Nephron progenitor cell (in vitro differentiated cells): Measurements from ENCODE around the gene SS18L1.

Source experiments
- DNase-seq: peaks from one replicate; pipeline ENCODE4 v3.0.0; 2021
- H3K27ac Mint-ChIP-seq: 2 replicates; pipeline ENCODE4 v1.8.0; 2021; ENCODE audit warnings: mild to moderate bottlenecking, moderate library complexity, mixed read lengths
- H3K27me3 Mint-ChIP-seq: 2 replicates; pipeline ENCODE4 v1.8.0; 2021; ENCODE audit warnings: mild to moderate bottlenecking, low read depth, mixed read lengths; ENCODE audit not compliant: poor library complexity
- H3K36me3 Mint-ChIP-seq: 2 replicates; pipeline ENCODE4 v1.8.0; 2021; ENCODE audit warnings: low read depth, mixed read lengths
- H3K4me1 Mint-ChIP-seq: 2 replicates; pipeline ENCODE4 v1.8.0; 2021; ENCODE audit warnings: mixed read lengths
- H3K4me3 Mint-ChIP-seq: 2 replicates; pipeline ENCODE4 v1.8.0; 2021; ENCODE audit warnings: mild to moderate bottlenecking, moderate library complexity, mixed read lengths
- H3K9me3 Mint-ChIP-seq: 2 replicates; pipeline ENCODE4 v1.8.0; 2021; ENCODE audit warnings: mild to moderate bottlenecking, moderate library complexity, mixed read lengths
- TF ChIP-seq, protein P1 (sequence below): fragments of 200-600 bp; sonication (generic); IDR thresholded peaks from 2 replicates; pipeline ENCODE4 v1.5.0; 2021; ENCODE audit warnings: antibody characterized with exemption

The SS18L1 gene

DNA sequence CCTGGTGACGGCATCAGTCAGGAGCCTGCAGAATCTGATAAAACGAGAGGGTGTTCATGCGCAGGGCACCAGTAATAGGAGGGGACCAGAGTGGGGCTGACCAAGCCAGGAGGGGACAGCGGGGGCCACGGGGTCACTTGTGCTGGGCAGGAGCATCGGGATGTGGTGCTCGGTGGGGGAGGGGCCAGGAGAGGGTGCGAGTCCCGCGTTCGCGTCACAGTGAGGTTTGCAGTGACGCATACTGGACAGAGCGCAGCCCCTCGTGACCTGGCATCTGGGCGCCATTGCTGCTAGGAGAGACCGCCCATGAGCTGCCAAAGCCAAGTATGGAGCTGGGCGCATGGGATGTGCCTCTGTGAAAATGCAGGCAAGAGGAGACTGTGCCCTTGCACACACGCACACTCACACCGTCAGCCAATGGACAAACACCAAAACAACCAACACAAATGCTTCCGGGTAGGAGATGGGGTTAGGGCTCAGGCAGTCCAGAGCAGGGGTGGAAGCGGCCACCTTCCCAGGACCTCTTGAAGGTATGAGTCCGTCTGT is 25.4 kb downstream of the SS18L1 start:
- Mint-ChIP-seq H3K4me1 (no peaks in the 10 kb centered on the region), H3K36me3 (peaks cover 39% of the 10 kb centered on the region), H3K4me3 (no peak overlapping the region), H3K27me3 (no peaks in the 10 kb centered on the region), H3K27ac (no peak overlapping the region), H3K9me3 (no peaks in the 10 kb centered on the region)
- DNase-seq: no peak
- TF ChIP-seq, protein P1, sequence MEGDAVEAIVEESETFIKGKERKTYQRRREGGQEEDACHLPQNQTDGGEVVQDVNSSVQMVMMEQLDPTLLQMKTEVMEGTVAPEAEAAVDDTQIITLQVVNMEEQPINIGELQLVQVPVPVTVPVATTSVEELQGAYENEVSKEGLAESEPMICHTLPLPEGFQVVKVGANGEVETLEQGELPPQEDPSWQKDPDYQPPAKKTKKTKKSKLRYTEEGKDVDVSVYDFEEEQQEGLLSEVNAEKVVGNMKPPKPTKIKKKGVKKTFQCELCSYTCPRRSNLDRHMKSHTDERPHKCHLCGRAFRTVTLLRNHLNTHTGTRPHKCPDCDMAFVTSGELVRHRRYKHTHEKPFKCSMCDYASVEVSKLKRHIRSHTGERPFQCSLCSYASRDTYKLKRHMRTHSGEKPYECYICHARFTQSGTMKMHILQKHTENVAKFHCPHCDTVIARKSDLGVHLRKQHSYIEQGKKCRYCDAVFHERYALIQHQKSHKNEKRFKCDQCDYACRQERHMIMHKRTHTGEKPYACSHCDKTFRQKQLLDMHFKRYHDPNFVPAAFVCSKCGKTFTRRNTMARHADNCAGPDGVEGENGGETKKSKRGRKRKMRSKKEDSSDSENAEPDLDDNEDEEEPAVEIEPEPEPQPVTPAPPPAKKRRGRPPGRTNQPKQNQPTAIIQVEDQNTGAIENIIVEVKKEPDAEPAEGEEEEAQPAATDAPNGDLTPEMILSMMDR: no peak

DNA sequence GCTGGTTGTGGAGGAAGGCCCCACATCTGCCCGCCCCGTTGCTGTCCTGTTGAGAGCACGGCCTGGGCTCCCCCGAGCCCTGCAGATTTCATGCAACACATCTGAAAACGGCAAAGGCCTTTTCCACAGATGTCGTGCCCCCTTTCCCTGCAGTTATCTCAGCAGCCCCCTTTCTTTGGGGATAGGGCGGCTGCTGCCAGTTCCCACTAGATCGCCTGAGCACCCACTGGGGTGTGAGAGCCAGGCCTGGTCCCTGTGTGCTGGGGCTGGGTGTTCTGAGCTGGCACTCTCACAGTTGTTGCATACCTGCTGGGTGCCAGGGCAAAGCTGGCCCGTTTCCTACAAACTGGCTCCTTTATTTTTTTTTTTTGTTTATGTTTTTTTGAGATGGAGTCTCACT is 27.0 kb downstream of the SS18L1 start:
- Mint-ChIP-seq H3K9me3 (no peaks in the 10 kb centered on the region), H3K27ac (no peak overlapping the region), H3K27me3 (peaks cover 3% of the 10 kb centered on the region), H3K36me3 (peaks cover 43% of the 10 kb centered on the region), H3K4me1 (no peaks in the 10 kb centered on the region), H3K4me3 (no peak overlapping the region)
- TF ChIP-seq, protein P1: no peak
- DNase-seq: no peak

GRCh38 chr20:62171245-62171644 is 27.7 kb downstream of the SS18L1 start:
- Mint-ChIP-seq H3K27me3 (peaks cover 3% of the 10 kb centered on the region), H3K4me3 (no peak overlapping the region), H3K4me1 (no peaks in the 10 kb centered on the region), H3K27ac (peak overlapping the region; percentile 62), H3K36me3 (peaks cover 39% of the 10 kb centered on the region), H3K9me3 (no peaks in the 10 kb centered on the region)
- TF ChIP-seq, protein P1: no peak
- no peak for DNase-seq

GRCh38 chr20:62172666-62173065 is 29.1 kb downstream of the SS18L1 start:
- Mint-ChIP-seq H3K36me3 (peaks cover 46% of the 10 kb centered on the region), H3K27ac (no peak overlapping the region), H3K9me3 (no peaks in the 10 kb centered on the region), H3K4me3 (no peak overlapping the region), H3K27me3 (peaks cover 9% of the 10 kb centered on the region), H3K4me1 (no peaks in the 10 kb centered on the region)
- DNase-seq: no peak
- TF ChIP-seq, protein P1: no peak

- Mint-ChIP-seq H3K27me3 (peaks cover 9% of the 10 kb centered on the region), H3K9me3 (no peaks in the 10 kb centered on the region), H3K36me3 (peaks cover 35% of the 10 kb centered on the region), H3K4me3 (no peak overlapping the region), H3K27ac (no peak overlapping the region), H3K4me1 (no peaks in the 10 kb centered on the region)
- DNase-seq: no peak
- TF ChIP-seq, protein P1: no peak
These were observed 30.6 kb downstream of the SS18L1 start for GRCh38 chr20:62174021-62174804.
